IMR-90 (cell line): ENCODE results near the gene PIGU. TPM values are rescaled to one million over a fixed set of nuclear protein-coding genes. Genes with fewer than 3 reads are reported as not detected.

Source experiments
- ATAC-seq: fragments of 200-7000 bp; cut with Tn5 transposase; 2 replicates; pipeline ENCODE4 v1.9.1; 2020; ENCODE audit warnings: low read depth, mild to moderate bottlenecking, moderate library complexity
- BruUV-seq: library from RNA; stranded (reverse); fragments of 400-500 nt; replicated peaks from 2 replicates; lab custom pipeline; 2021; lab: Mats Ljungman, UMichigan
- CTCF ChIA-PET: fragments of 300-600 bp; formaldehyde crosslinking; extraction: SDS; loops from one replicate; lab custom pipeline; 2021; ENCODE audit warnings: antibody characterized with exemption; lab: Yijun Ruan, JAX
- POLR2A ChIA-PET: fragments of 300-600 bp; sonication (Branson Sonifier 250); formaldehyde crosslinking; loops from one replicate; lab custom pipeline; 2022; ENCODE audit warnings: antibody characterized with exemption; ENCODE audit not compliant: unreplicated experiment; lab: Charles Lee
- DNase-seq: peaks from one replicate; pipeline ENCODE4 v3.0.0; 2013
- H2AFZ ChIP-seq: replicated peaks from 2 replicates; pipeline ENCODE3; 2013; ENCODE audit warnings: low read length, mild to moderate bottlenecking; ENCODE audit not compliant: poor library complexity
- H2AK5ac ChIP-seq: 2 replicates; pipeline ENCODE4 v1.6.1; 2013; ENCODE audit warnings: low read depth, low read length, inconsistent platforms
- H2AK9ac ChIP-seq: replicated peaks from 2 replicates; pipeline ENCODE3; 2013; ENCODE audit warnings: mild to moderate bottlenecking, low read depth, low read length, moderate library complexity; ENCODE audit not compliant: poor library complexity
- H2BK120ac ChIP-seq: 2 replicates; pipeline ENCODE4 v1.6.1; 2013; ENCODE audit warnings: low read depth, low read length, inconsistent platforms
- H2BK15ac ChIP-seq: 3 replicates; pipeline ENCODE4 v1.6.1; 2013; ENCODE audit warnings: low read depth, low read length, inconsistent platforms
- H2BK20ac ChIP-seq: 2 replicates; pipeline ENCODE4 v1.6.1; 2013; ENCODE audit warnings: low read depth, mild to moderate bottlenecking, inconsistent platforms, low read length, moderate library complexity
- H2BK5ac ChIP-seq: 2 replicates; pipeline ENCODE4 v1.6.1; 2013; ENCODE audit warnings: mild to moderate bottlenecking, low read depth, low read length, inconsistent platforms; ENCODE audit not compliant: poor library complexity, severe bottlenecking
- H3K14ac ChIP-seq: replicated peaks from 2 replicates; pipeline ENCODE4 v1.6.1; 2013; ENCODE audit warnings: low read depth, low read length, inconsistent platforms
- H3K18ac ChIP-seq: 2 replicates; pipeline ENCODE4 v1.6.1; 2013; ENCODE audit warnings: low read depth, low read length, control low read depth
- H3K23ac ChIP-seq: 2 replicates; pipeline ENCODE4 v1.6.1; 2013; ENCODE audit warnings: low read depth, low read length, inconsistent platforms
- H3K27ac ChIP-seq: 2 replicates; pipeline ENCODE4 v1.5.1; 2013; ENCODE audit warnings: mild to moderate bottlenecking, control low read depth, low read length; ENCODE audit not compliant: insufficient read depth
- H3K27me3 ChIP-seq: 2 replicates; pipeline ENCODE4 v1.6.1; 2013; ENCODE audit warnings: low read length; ENCODE audit not compliant: control insufficient read depth, insufficient read depth
- H3K36me3 ChIP-seq: 2 replicates; pipeline ENCODE4 v1.6.1; 2013; ENCODE audit warnings: low read length, mixed read lengths; ENCODE audit not compliant: control insufficient read depth, insufficient read depth
- H3K4ac ChIP-seq: 2 replicates; pipeline ENCODE4 v1.6.1; 2013; ENCODE audit warnings: low read depth, low read length, inconsistent platforms
- H3K4me1 ChIP-seq: 2 replicates; pipeline ENCODE4 v1.6.1; 2013; ENCODE audit warnings: low read length, mixed read lengths; ENCODE audit not compliant: control insufficient read depth, insufficient read depth
- H3K4me2 ChIP-seq: 2 replicates; pipeline ENCODE4 v1.6.1; 2013; ENCODE audit warnings: low read depth, mild to moderate bottlenecking, control low read depth, low read length, moderate library complexity
- H3K4me3 ChIP-seq: 2 replicates; pipeline ENCODE4 v1.5.1; 2013; ENCODE audit warnings: low read depth, mild to moderate bottlenecking, control low read depth, low read length, moderate library complexity; ENCODE audit not compliant: insufficient read depth
- H3K56ac ChIP-seq: 2 replicates; pipeline ENCODE4 v1.6.1; 2013; ENCODE audit warnings: low read length, inconsistent platforms; ENCODE audit not compliant: insufficient read depth; ENCODE audit errors: extremely low read depth
- H3K79me1 ChIP-seq, 2 experiments: 2 replicates each; pipeline ENCODE4 v1.6.1; 2013; ENCODE audit warnings: low read length in 2 of 2, inconsistent platforms in 1 of 2, low read depth in 1 of 2
- H3K9ac ChIP-seq: 2 replicates; pipeline ENCODE4 v1.6.1; 2013; ENCODE audit warnings: low read depth, low read length, control low read depth
- H3K9me1 ChIP-seq: 2 replicates; pipeline ENCODE4 v1.6.1; 2013; ENCODE audit warnings: low read length, inconsistent platforms; ENCODE audit not compliant: insufficient read depth
- H3K9me3 ChIP-seq: 2 replicates; pipeline ENCODE4 v1.6.1; 2013; ENCODE audit warnings: low read length; ENCODE audit not compliant: control insufficient read depth, insufficient read depth
- H4K20me1 ChIP-seq: 2 replicates; pipeline ENCODE4 v1.6.1; 2013; ENCODE audit warnings: low read length, inconsistent platforms; ENCODE audit not compliant: insufficient read depth
- H4K5ac ChIP-seq: 2 replicates; pipeline ENCODE4 v1.6.1; 2013; ENCODE audit warnings: mild to moderate bottlenecking, low read depth, low read length, control low read depth
- H4K8ac ChIP-seq, 2 experiments: 2 replicates each; pipeline ENCODE4 v1.6.1; 2013; ENCODE audit warnings: low read depth in 2 of 2, low read length in 2 of 2, control low read depth in 1 of 2, inconsistent platforms in 1 of 2
- H4K91ac ChIP-seq: 2 replicates; pipeline ENCODE4 v1.6.1; 2013; ENCODE audit warnings: low read depth, low read length, inconsistent platforms; ENCODE audit not compliant: insufficient read depth
- BHLHE40 ChIP-seq: fragments of 150-350 bp; IDR thresholded peaks from 2 replicates; pipeline ENCODE4 v1.6.1; 2016; ENCODE audit warnings: mild to moderate bottlenecking, low read depth, low read length
- CEBPB ChIP-seq: IDR thresholded peaks from 2 replicates; pipeline ENCODE4 v1.6.1; 2012; ENCODE audit warnings: low read depth, low read length, improper control_type of control experiment
- CHD1 ChIP-seq: IDR thresholded peaks from 2 replicates; pipeline ENCODE4 v1.6.1; 2012; ENCODE audit warnings: low read depth, low read length, improper control_type of control experiment
- ELK1 ChIP-seq: fragments of 150-350 bp; IDR thresholded peaks from 2 replicates; pipeline ENCODE4 v1.6.1; 2016; ENCODE audit warnings: low read depth, mild to moderate bottlenecking, low read length, moderate library complexity, borderline replicate concordance
- FOS ChIP-seq: fragments of 150-350 bp; IDR thresholded peaks from 2 replicates; pipeline ENCODE4 v1.6.1; 2016; ENCODE audit warnings: low read depth, low read length
- MAFK ChIP-seq: IDR thresholded peaks from 2 replicates; pipeline ENCODE4 v1.6.1; 2012; ENCODE audit warnings: low read depth, low read length, improper control_type of control experiment
- MAZ ChIP-seq: IDR thresholded peaks from 2 replicates; pipeline ENCODE4 v1.6.1; 2012; ENCODE audit warnings: low read depth, mild to moderate bottlenecking, low read length, improper control_type of control experiment, moderate library complexity, borderline replicate concordance
- MXI1 ChIP-seq: IDR thresholded peaks from 2 replicates; pipeline ENCODE4 v1.6.1; 2012; ENCODE audit warnings: low read depth, mild to moderate bottlenecking, low read length, moderate library complexity, borderline replicate concordance
- NFE2L2 ChIP-seq: fragments of 150-350 bp; IDR thresholded peaks from 2 replicates; pipeline ENCODE4 v1.6.1; 2016; ENCODE audit warnings: low read depth, mild to moderate bottlenecking, low read length
- POLR2A ChIP-seq: IDR thresholded peaks from 2 replicates; pipeline ENCODE4 v1.6.1; 2012; ENCODE audit warnings: mild to moderate bottlenecking, low read depth, low read length
- RAD21 ChIP-seq: IDR thresholded peaks from 2 replicates; pipeline ENCODE4 v1.6.1; 2012; ENCODE audit warnings: low read length, improper control_type of control experiment
- RCOR1 ChIP-seq: IDR thresholded peaks from 2 replicates; pipeline ENCODE4 v1.6.1; 2012; ENCODE audit warnings: mild to moderate bottlenecking, low read length, improper control_type of control experiment; ENCODE audit not compliant: insufficient replicate concordance
- RFX5 ChIP-seq: IDR thresholded peaks from 2 replicates; pipeline ENCODE4 v1.8.0; 2012; ENCODE audit warnings: low read depth, mild to moderate bottlenecking, low read length, moderate library complexity
- SMC3 ChIP-seq: fragments of 150-350 bp; IDR thresholded peaks from 2 replicates; pipeline ENCODE4 v1.6.1; 2016; ENCODE audit warnings: low read depth, mild to moderate bottlenecking, antibody characterized with exemption, low read length, moderate library complexity
- WGBS, 2 experiments: methylation state at CpG; one replicate each; pipeline versions ENCODE4 v1.1.5 to v1.1.7; 2013; ENCODE audit warnings: missing lambda C conversion rate in 2 of 2; ENCODE audit not compliant: insufficient read length in 1 of 2; ENCODE audit errors: extremely low coverage in 2 of 2; 5-methylcytosine and 5-hydroxymethylcytosine counted together
- dilution Hi-C: fragments of 300-500 bp; cut with HindIII; formaldehyde crosslinking; loops from one replicate; pipeline ENCODE4 v1.14.3; 2018; ENCODE audit warnings: low sequenced_read_pairs; ENCODE audit not compliant: unreplicated experiment
- in situ Hi-C: fragments of 300-500 bp; cut with MboI; formaldehyde crosslinking; loops from 3 replicates; pipeline ENCODE4 v1.14.3; 2019; ENCODE audit warnings: low sequenced_read_pairs, inconsistent platforms, mixed read lengths
- intact Hi-C: fragments of 100-400 bp; cut with micrococcal nuclease; formaldehyde crosslinking; loops from 2 replicates; pipeline ENCODE4 v1.10.0; 2022
- polyA plus RNA-seq, 3 experiments: library from polyadenylated mRNA; depleted of rRNA; stranded (reverse); fragments of >200 nt; gene quantifications; 2 replicates each; pipeline ENCODE4 v1.2.3, GENCODE V29; 2012; ENCODE audit warnings: low replicate concordance in 1 of 3
- total RNA-seq: library from RNA; depleted of rRNA; stranded (reverse); fragments of >200 nt; gene quantifications from 2 replicates; pipeline ENCODE4 v1.2.3, GENCODE V29; 2012
- TF ChIP-seq, protein P1 (sequence below): fragments of 150-350 bp; IDR thresholded peaks from 2 replicates; pipeline ENCODE4 v1.6.1; 2017; ENCODE audit warnings: mild to moderate bottlenecking, antibody characterized with exemption, low read length, low read depth
- TF ChIP-seq, protein P2 (sequence below): conservative IDR thresholded peaks from 2 replicates; pipeline ENCODE4 v1.5.1; 2012; ENCODE audit warnings: mild to moderate bottlenecking, low read depth, low read length, improper control_type of control experiment

PIGU gene
- total and polyA plus RNA-seq, 2 of the 4 experiments (the other 2 are of a cell fraction), result 11.1 to 31.1 TPM

DNA sequence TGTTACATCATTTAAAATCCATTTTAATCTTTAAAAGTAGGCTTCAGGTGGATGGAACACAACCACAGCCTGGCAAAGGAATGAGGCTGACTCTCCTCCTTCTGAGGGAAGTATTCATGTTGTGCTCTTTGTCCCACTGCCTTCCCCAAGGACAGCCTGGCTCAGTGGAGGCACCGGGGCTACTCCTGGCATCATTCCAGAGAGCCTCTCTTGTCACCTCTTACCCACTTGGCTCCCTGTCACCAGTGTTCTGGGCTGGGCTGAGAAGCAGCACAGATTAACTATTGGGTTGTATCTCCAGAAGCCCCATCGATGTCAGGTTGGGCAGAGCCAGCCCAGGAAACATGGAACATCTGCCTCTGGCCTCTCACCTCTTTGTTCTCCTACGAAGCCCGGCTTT lies 16.5 kb upstream of the PIGU start:
- CTCF ChIA-PET, result no interaction called here
- POLR2A ChIA-PET, result no interaction called here
- no peaks in the 10 kb centered on the region for H3K9me1 ChIP-seq
- no peaks in the 10 kb centered on the region for H3K9me3 ChIP-seq
- peaks cover 5% of the 10 kb centered on the region; the same call in 1 of the 2 replicates for H3K27me3 ChIP-seq
- H3K36me3 ChIP-seq, result no peaks in the 10 kb centered on the region
- H4K8ac ChIP-seq, result no peak overlapping the region
- in situ Hi-C loops (no loop called here), intact Hi-C loops (no loop called here), dilution Hi-C loops (no loop called here)
- no peak overlapping the region for H3K4me3 ChIP-seq
- no peak overlapping the region for H3K4me2 ChIP-seq
- H3K27ac ChIP-seq, result no peak overlapping the region
- H3K4me1 ChIP-seq, result no peaks in the 10 kb centered on the region
- no TSS peak for BruUV-seq
- H2BK20ac ChIP-seq, result no peak overlapping the region
- TF ChIP-seq RAD21 (no peak), RCOR1 (no peak), FOS (no peak), ELK1 (no peak), RFX5 (no peak), MXI1 (no peak), CHD1 (no peak), CEBPB (no peak), MAFK (no peak), NFE2L2 (no peak), MAZ (no peak), POLR2A (no peak), SMC3 (no peak), BHLHE40 (no peak)
- TF ChIP-seq, protein P1, sequence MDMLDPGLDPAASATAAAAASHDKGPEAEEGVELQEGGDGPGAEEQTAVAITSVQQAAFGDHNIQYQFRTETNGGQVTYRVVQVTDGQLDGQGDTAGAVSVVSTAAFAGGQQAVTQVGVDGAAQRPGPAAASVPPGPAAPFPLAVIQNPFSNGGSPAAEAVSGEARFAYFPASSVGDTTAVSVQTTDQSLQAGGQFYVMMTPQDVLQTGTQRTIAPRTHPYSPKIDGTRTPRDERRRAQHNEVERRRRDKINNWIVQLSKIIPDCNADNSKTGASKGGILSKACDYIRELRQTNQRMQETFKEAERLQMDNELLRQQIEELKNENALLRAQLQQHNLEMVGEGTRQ, result no peak
- TF ChIP-seq, protein P2, sequence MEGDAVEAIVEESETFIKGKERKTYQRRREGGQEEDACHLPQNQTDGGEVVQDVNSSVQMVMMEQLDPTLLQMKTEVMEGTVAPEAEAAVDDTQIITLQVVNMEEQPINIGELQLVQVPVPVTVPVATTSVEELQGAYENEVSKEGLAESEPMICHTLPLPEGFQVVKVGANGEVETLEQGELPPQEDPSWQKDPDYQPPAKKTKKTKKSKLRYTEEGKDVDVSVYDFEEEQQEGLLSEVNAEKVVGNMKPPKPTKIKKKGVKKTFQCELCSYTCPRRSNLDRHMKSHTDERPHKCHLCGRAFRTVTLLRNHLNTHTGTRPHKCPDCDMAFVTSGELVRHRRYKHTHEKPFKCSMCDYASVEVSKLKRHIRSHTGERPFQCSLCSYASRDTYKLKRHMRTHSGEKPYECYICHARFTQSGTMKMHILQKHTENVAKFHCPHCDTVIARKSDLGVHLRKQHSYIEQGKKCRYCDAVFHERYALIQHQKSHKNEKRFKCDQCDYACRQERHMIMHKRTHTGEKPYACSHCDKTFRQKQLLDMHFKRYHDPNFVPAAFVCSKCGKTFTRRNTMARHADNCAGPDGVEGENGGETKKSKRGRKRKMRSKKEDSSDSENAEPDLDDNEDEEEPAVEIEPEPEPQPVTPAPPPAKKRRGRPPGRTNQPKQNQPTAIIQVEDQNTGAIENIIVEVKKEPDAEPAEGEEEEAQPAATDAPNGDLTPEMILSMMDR, result no peak
- H3K56ac ChIP-seq, result no peak overlapping the region
- H4K91ac ChIP-seq, result no peak overlapping the region
- no peak overlapping the region for H2BK120ac ChIP-seq
- DNase-seq (no peak), ATAC-seq (no peak)
- 44% methylated on average over 3 of the region's 4 CpGs; no CpG with 5 or more reads in 1 of the 2 experiments for WGBS, 2 experiments
- no peak overlapping the region for H3K23ac ChIP-seq
- H2BK15ac ChIP-seq, result no peak overlapping the region
- no peaks in the 10 kb centered on the region for H3K79me1 ChIP-seq
- H3K18ac ChIP-seq, result no peak overlapping the region
- no peak overlapping the region for H2AK9ac ChIP-seq
- H3K4ac ChIP-seq, result no peak overlapping the region
- H2AFZ ChIP-seq, result peak overlapping the region; percentile 61
- H4K5ac ChIP-seq, result no peak overlapping the region
- H2BK5ac ChIP-seq, result no peak overlapping the region
- no peak overlapping the region for H3K14ac ChIP-seq
- no peaks in the 10 kb centered on the region for H4K20me1 ChIP-seq
- no peak overlapping the region for H2AK5ac ChIP-seq
- H3K9ac ChIP-seq, result no peak overlapping the region
